Measurements from ENCODE around the gene SPHKAP. TPM values are rescaled to one million over a fixed set of nuclear protein-coding genes. Genes with fewer than 3 reads are reported as not detected.

The SPHKAP gene
- total RNA-seq, 1 donor from 2014 or later, result not detected

- H3K36me3 Mint-ChIP-seq (ENCODE audit: low read depth, unreplicated experiment), result no peaks in the 10 kb centered on the region
- no peak for FAIRE-seq
Observed at GRCh38 chr2:228131833-228132232, 49.7 kb downstream of the SPHKAP start.

GRCh38 chr2:228126401-228126800 lies 55.1 kb downstream of the SPHKAP start:
- no peak overlapping the region for H3K4me3 ChIP-seq (ENCODE audit: insufficient read depth, low read depth, low read length)
- H3K79me2 ChIP-seq (ENCODE audit: insufficient read depth, low read length), result no peaks in the 10 kb centered on the region
- H3K4me2 ChIP-seq (ENCODE audit: low read length), result no peak overlapping the region
- no peaks in the 10 kb centered on the region for H4K20me1 ChIP-seq (ENCODE audit: insufficient read depth, low read length)
- H3K36me3 Mint-ChIP-seq (ENCODE audit: low read depth, unreplicated experiment), result no peaks in the 10 kb centered on the region
- no peaks in the 10 kb centered on the region for H3K9me3 ChIP-seq (ENCODE audit: insufficient read depth, low read depth, low read length)
- H3K4me1 ChIP-seq (ENCODE audit: insufficient read depth, low read length), result no peaks in the 10 kb centered on the region
- H3K4me3 Mint-ChIP-seq (ENCODE audit: unreplicated experiment), result no peak overlapping the region
- H3K36me3 ChIP-seq (ENCODE audit: insufficient read depth, low read length), result no peaks in the 10 kb centered on the region
- H3K27me3 ChIP-seq (ENCODE audit: insufficient read depth, low read length), result no peaks in the 10 kb centered on the region
- no peak overlapping the region for H3K27ac Mint-ChIP-seq (ENCODE audit: unreplicated experiment)
- peaks cover 3% of the 10 kb centered on the region for H3K4me1 Mint-ChIP-seq (ENCODE audit: low read depth, unreplicated experiment)
- no peak for DNase-seq (ENCODE audit: low read depth)
- peaks cover 3% of the 10 kb centered on the region for H3K27me3 Mint-ChIP-seq (ENCODE audit: low read depth, unreplicated experiment)
- no peak for FAIRE-seq
- H3K9ac ChIP-seq (ENCODE audit: low read length), result no peak overlapping the region
- TF ChIP-seq EZH2 (IDR thresholded peaks at IDR 0.05; ENCODE audit: insufficient read depth, low read length) (no peak), CTCF (IDR thresholded peaks at IDR 0.05; ENCODE audit: insufficient read depth, low read depth, low read length) (no peak)
- no peak overlapping the region for H2AFZ ChIP-seq (ENCODE audit: low read depth, low read length)
- H3K27ac ChIP-seq (ENCODE audit: low read depth, low read length), result no peak overlapping the region
- no peaks in the 10 kb centered on the region for H3K9me3 Mint-ChIP-seq (ENCODE audit: unreplicated experiment)

More at GRCh38 chr2:228131833-228132232, 49.7 kb downstream of the SPHKAP start:
- no peaks in the 10 kb centered on the region for H3K4me1 Mint-ChIP-seq (ENCODE audit: low read depth, unreplicated experiment)
- Histone ChIP-seq H3K4me2 (ENCODE audit: low read length) (no peak overlapping the region), H4K20me1 (ENCODE audit: insufficient read depth, low read length) (no peaks in the 10 kb centered on the region), H3K79me2 (ENCODE audit: insufficient read depth, low read length) (no peaks in the 10 kb centered on the region), H3K4me1 (ENCODE audit: insufficient read depth, low read length) (no peaks in the 10 kb centered on the region), H3K9ac (ENCODE audit: low read length) (no peak overlapping the region), H3K27me3 (ENCODE audit: insufficient read depth, low read length) (no peaks in the 10 kb centered on the region), H3K9me3 (ENCODE audit: insufficient read depth, low read depth, low read length) (no peaks in the 10 kb centered on the region), H3K4me3 (ENCODE audit: insufficient read depth, low read depth, low read length) (no peak overlapping the region), H3K36me3 (ENCODE audit: insufficient read depth, low read length) (no peaks in the 10 kb centered on the region), H2AFZ (ENCODE audit: low read depth, low read length) (no peak overlapping the region), H3K27ac (ENCODE audit: low read depth, low read length) (no peak overlapping the region)
- no peak overlapping the region for H3K4me3 Mint-ChIP-seq (ENCODE audit: unreplicated experiment)
- TF ChIP-seq EZH2 (IDR thresholded peaks at IDR 0.05; ENCODE audit: insufficient read depth, low read length) (no peak), CTCF (IDR thresholded peaks at IDR 0.05; ENCODE audit: insufficient read depth, low read depth, low read length) (no peak)
- no peaks in the 10 kb centered on the region for H3K9me3 Mint-ChIP-seq (ENCODE audit: unreplicated experiment)
- no peak for DNase-seq (ENCODE audit: low read depth)
- H3K27ac Mint-ChIP-seq (ENCODE audit: unreplicated experiment), result no peak overlapping the region
- no peaks in the 10 kb centered on the region for H3K27me3 Mint-ChIP-seq (ENCODE audit: low read depth, unreplicated experiment)

GRCh38 chr2:228118940-228119339 lies 62.5 kb downstream of the SPHKAP start:
- no peaks in the 10 kb centered on the region for H4K20me1 ChIP-seq (ENCODE audit: insufficient read depth, low read length)
- H3K79me2 ChIP-seq (ENCODE audit: insufficient read depth, low read length), result no peaks in the 10 kb centered on the region
- TF ChIP-seq EZH2 (IDR thresholded peaks at IDR 0.05; ENCODE audit: insufficient read depth, low read length), result no peak
- TF ChIP-seq CTCF (IDR thresholded peaks at IDR 0.05; ENCODE audit: insufficient read depth, low read depth, low read length), result no peak
- Mint-ChIP-seq H3K36me3 (ENCODE audit: low read depth, unreplicated experiment) (no peaks in the 10 kb centered on the region), H3K27ac (ENCODE audit: unreplicated experiment) (no peak overlapping the region), H3K4me1 (ENCODE audit: low read depth, unreplicated experiment) (peaks cover 3% of the 10 kb centered on the region), H3K9me3 (ENCODE audit: unreplicated experiment) (no peaks in the 10 kb centered on the region), H3K27me3 (ENCODE audit: low read depth, unreplicated experiment) (peaks cover 3% of the 10 kb centered on the region), H3K4me3 (ENCODE audit: unreplicated experiment) (no peak overlapping the region)
- no peak for FAIRE-seq
- H3K9ac ChIP-seq (ENCODE audit: low read length), result no peak overlapping the region
- H3K27ac ChIP-seq (ENCODE audit: low read depth, low read length), result no peak overlapping the region
- no peaks in the 10 kb centered on the region for H3K27me3 ChIP-seq (ENCODE audit: insufficient read depth, low read length)
- no peak overlapping the region for H3K4me3 ChIP-seq (ENCODE audit: insufficient read depth, low read depth, low read length)
- H3K36me3 ChIP-seq (ENCODE audit: insufficient read depth, low read length), result no peaks in the 10 kb centered on the region
- H3K9me3 ChIP-seq (ENCODE audit: insufficient read depth, low read depth, low read length), result peaks cover 2% of the 10 kb centered on the region
- no peak overlapping the region for H2AFZ ChIP-seq (ENCODE audit: low read depth, low read length)
- no peaks in the 10 kb centered on the region for H3K4me1 ChIP-seq (ENCODE audit: insufficient read depth, low read length)
- no peak overlapping the region for H3K4me2 ChIP-seq (ENCODE audit: low read length)
- no peak for DNase-seq (ENCODE audit: low read depth)

Measured in astrocyte (in vitro differentiated cells and primary cell).